MM.1S (cell line): ENCODE data around the gene RANBP2.

ENCODE experiments used
- DNase-seq: peaks from one replicate; pipeline ENCODE4 v3.0.0-alpha.2; 2015
- H2AFZ ChIP-seq: fragments of 300-600 bp; sonication (generic); 2 replicates; pipeline ENCODE4 v1.6.0; 2016; ENCODE audit warnings: antibody characterized with exemption, low read length
- H3F3A ChIP-seq: fragments of 300-600 bp; sonication (generic); 2 replicates; pipeline ENCODE4 v1.6.1; 2016; ENCODE audit warnings: mild to moderate bottlenecking, antibody characterized with exemption, low read length, moderate library complexity, mixed read lengths; ENCODE audit not compliant: insufficient read depth
- H3K27ac ChIP-seq: fragments of 300-600 bp; sonication (generic); 2 replicates; pipeline ENCODE4 v1.5.1; 2016; ENCODE audit warnings: mild to moderate bottlenecking, low read length
- H3K27me3 ChIP-seq: fragments of 300-600 bp; sonication (generic); replicated peaks from 2 replicates; pipeline ENCODE4 v1.6.0; 2016; ENCODE audit warnings: low read length; ENCODE audit not compliant: insufficient read depth
- H3K36me3 ChIP-seq: fragments of 300-600 bp; sonication (generic); replicated peaks from 2 replicates; pipeline ENCODE4 v1.6.1; 2016; ENCODE audit warnings: mild to moderate bottlenecking, low read length, mixed read lengths; ENCODE audit not compliant: insufficient read depth
- H3K4me1 ChIP-seq: fragments of 300-600 bp; sonication (generic); 2 replicates; pipeline ENCODE4 v1.6.1; 2016; ENCODE audit warnings: low read length, mixed read lengths
- H3K4me2 ChIP-seq: fragments of 300-600 bp; sonication (generic); 2 replicates; pipeline ENCODE4 v1.6.0; 2016; ENCODE audit warnings: low read depth, low read length
- H3K4me3 ChIP-seq: fragments of 300-600 bp; sonication (generic); 2 replicates; pipeline ENCODE4 v1.5.1; 2016; ENCODE audit warnings: low read length, mixed read lengths
- H3K79me2 ChIP-seq: fragments of 300-600 bp; sonication (generic); 2 replicates; pipeline ENCODE4 v1.6.1; 2016; ENCODE audit warnings: mixed run types, low read length, mixed read lengths
- H3K9ac ChIP-seq: fragments of 300-600 bp; sonication (generic); 2 replicates; pipeline ENCODE4 v1.6.1; 2016; ENCODE audit warnings: low read length, mixed read lengths
- H3K9me2 ChIP-seq: fragments of 300-600 bp; sonication (generic); replicated peaks from 2 replicates; pipeline ENCODE4 v1.6.1; 2016; ENCODE audit warnings: mild to moderate bottlenecking, low read length, mixed read lengths; ENCODE audit not compliant: insufficient read depth
- H3K9me3 ChIP-seq: fragments of 300-600 bp; sonication (generic); replicated peaks from 2 replicates; pipeline ENCODE4 v1.6.1; 2016; ENCODE audit warnings: mild to moderate bottlenecking, low read length, mixed read lengths; ENCODE audit not compliant: insufficient read depth
- H4K20me1 ChIP-seq: fragments of 300-600 bp; sonication (generic); 2 replicates; pipeline ENCODE4 v1.6.1; 2016; ENCODE audit warnings: mild to moderate bottlenecking, low read length, moderate library complexity, mixed read lengths; ENCODE audit not compliant: insufficient read depth
- EZH2 ChIP-seq: fragments of 300-600 bp; sonication (generic); optimal IDR thresholded peaks from 2 replicates; pipeline ENCODE3; 2017; ENCODE audit warnings: low read depth, mild to moderate bottlenecking, antibody characterized with exemption, low read length, mixed read lengths
- EZH2phosphoT487 ChIP-seq: fragments of 300-600 bp; sonication (generic); IDR thresholded peaks from 2 replicates; pipeline ENCODE4 v1.6.1; 2018; ENCODE audit warnings: antibody characterized with exemption, low read length
- TF ChIP-seq, protein P1 (sequence below): fragments of 300-600 bp; sonication (generic); IDR thresholded peaks from 2 replicates; pipeline ENCODE4 v1.5.1; 2016; ENCODE audit warnings: antibody characterized with exemption, low read length, mixed read lengths

RANBP2 gene

DNA sequence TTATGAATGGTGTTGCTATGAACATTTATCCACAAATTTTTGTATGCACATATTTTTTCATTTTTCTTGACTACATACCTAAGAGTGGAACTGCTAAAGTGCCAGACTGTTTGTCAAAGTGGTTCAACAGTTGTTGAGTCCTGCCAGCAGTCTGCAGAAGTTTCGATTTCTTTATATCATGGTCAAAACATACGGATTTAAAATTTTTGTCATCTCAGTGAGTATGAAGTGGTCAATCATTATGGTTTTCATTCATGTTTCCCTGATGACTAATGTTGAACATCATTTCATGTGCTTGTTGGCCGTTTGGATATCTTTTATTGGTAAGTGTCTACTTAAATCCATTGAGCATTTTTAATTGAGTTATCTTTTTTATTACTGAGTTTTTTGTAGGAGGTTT, 106.5 kb downstream of the RANBP2 start:
- H3K9me3 ChIP-seq = no peaks in the 10 kb centered on the region
- no peaks in the 10 kb centered on the region for H3F3A ChIP-seq
- H3K4me2 ChIP-seq = no peak overlapping the region
- no peaks in the 10 kb centered on the region; the same call in 1 of the 2 replicates for H3K36me3 ChIP-seq
- no peaks in the 10 kb centered on the region for H3K9me2 ChIP-seq
- no peak overlapping the region for H3K27ac ChIP-seq
- TF ChIP-seq EZH2phosphoT487 (no peak), EZH2 (no peak)
- TF ChIP-seq, protein P1, sequence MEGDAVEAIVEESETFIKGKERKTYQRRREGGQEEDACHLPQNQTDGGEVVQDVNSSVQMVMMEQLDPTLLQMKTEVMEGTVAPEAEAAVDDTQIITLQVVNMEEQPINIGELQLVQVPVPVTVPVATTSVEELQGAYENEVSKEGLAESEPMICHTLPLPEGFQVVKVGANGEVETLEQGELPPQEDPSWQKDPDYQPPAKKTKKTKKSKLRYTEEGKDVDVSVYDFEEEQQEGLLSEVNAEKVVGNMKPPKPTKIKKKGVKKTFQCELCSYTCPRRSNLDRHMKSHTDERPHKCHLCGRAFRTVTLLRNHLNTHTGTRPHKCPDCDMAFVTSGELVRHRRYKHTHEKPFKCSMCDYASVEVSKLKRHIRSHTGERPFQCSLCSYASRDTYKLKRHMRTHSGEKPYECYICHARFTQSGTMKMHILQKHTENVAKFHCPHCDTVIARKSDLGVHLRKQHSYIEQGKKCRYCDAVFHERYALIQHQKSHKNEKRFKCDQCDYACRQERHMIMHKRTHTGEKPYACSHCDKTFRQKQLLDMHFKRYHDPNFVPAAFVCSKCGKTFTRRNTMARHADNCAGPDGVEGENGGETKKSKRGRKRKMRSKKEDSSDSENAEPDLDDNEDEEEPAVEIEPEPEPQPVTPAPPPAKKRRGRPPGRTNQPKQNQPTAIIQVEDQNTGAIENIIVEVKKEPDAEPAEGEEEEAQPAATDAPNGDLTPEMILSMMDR = no peak
- no peak for DNase-seq
- no peak overlapping the region for H2AFZ ChIP-seq
- no peaks in the 10 kb centered on the region for H3K27me3 ChIP-seq
- H3K9ac ChIP-seq = no peak overlapping the region
- no peaks in the 10 kb centered on the region for H4K20me1 ChIP-seq
- H3K4me3 ChIP-seq = no peak overlapping the region
- H3K79me2 ChIP-seq = no peaks in the 10 kb centered on the region
- H3K4me1 ChIP-seq = no peaks in the 10 kb centered on the region

DNA sequence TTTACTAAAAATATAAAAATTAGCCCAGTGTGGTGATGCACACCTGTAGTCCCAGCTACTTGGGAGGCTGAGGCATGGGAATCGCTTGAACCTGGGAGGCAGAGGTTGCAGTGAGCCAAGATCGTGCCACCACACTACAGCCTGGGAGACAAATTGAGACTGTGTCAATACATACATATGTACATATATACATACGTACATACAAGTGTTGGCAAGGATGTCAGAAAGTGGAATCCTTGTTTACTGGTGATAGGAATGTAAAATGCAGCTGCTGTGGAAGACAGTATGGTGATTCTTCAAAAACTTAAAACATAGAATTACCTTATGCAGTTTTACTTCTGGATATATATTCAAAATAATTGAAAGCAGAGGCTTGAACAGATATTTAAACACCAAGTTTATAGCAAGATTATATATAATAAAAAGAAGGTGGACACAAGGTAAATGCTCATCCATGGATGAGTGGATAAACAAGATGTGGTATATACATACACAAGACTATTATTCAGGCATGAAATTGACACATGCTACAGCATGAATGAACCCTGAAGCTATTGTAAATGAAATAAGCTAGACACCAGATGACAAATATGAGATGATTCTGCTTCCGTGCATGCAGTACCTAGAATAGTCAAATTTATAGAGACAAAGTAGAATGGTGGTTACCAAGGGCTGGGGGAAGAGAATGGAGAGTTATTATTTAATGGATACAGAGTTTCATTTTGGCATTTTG, 110.5 kb downstream of the RANBP2 start:
- Histone ChIP-seq H2AFZ (no peak overlapping the region), H3K79me2 (no peaks in the 10 kb centered on the region), H4K20me1 (no peaks in the 10 kb centered on the region), H3K9ac (no peak overlapping the region), H3K9me2 (no peaks in the 10 kb centered on the region), H3K9me3 (no peaks in the 10 kb centered on the region), H3K4me1 (peaks cover 18% of the 10 kb centered on the region), H3K27ac (no peak overlapping the region), H3K36me3 (no peaks in the 10 kb centered on the region), H3K4me2 (no peak overlapping the region), H3F3A (no peaks in the 10 kb centered on the region), H3K4me3 (no peak overlapping the region), H3K27me3 (no peaks in the 10 kb centered on the region)
- TF ChIP-seq EZH2phosphoT487 (no peak), EZH2 (no peak)
- TF ChIP-seq, protein P1 = no peak
- DNase-seq = no peak

DNA sequence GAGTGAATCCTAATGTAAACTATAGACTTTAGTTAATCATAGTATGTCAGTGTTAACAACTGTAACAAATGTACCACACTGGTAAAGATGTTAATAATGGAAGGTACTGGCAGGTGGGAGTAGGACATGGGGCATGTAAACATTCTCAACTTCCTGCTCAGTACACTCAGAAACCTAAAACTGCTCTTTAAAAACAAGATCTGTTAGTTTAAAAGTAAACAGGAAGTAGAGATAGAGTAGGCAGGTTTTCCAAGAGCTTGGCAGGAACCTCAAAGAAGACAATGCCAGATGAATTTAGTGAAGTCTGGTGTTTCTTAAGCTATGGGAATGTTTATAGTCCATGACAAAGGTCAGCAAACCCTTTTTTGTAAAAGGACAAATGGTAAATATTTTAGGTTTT, 113.9 kb downstream of the RANBP2 start:
- TF ChIP-seq, protein P1 = no peak
- no peak for TF ChIP-seq EZH2
- TF ChIP-seq EZH2phosphoT487 = no peak
- no peaks in the 10 kb centered on the region for H3F3A ChIP-seq
- H3K4me2 ChIP-seq = no peak overlapping the region
- no peak overlapping the region for H2AFZ ChIP-seq
- no peaks in the 10 kb centered on the region for H3K9me2 ChIP-seq
- H3K4me1 ChIP-seq = peaks cover 18% of the 10 kb centered on the region
- no peaks in the 10 kb centered on the region for H3K36me3 ChIP-seq
- no peak overlapping the region for H3K4me3 ChIP-seq
- no peaks in the 10 kb centered on the region for H3K9me3 ChIP-seq
- no peaks in the 10 kb centered on the region for H3K27me3 ChIP-seq
- no peak overlapping the region for H3K9ac ChIP-seq
- H4K20me1 ChIP-seq = no peaks in the 10 kb centered on the region
- no peak overlapping the region; the same call in 1 of the 2 replicates for H3K27ac ChIP-seq
- no peak for DNase-seq
- H3K79me2 ChIP-seq = no peaks in the 10 kb centered on the region
